Activated T-helper 2 cell treated with anti-CD3 and anti-CD28 coated beads, Interferon-gamma antibody, Interleukin-2, Interleukin-4, amounts not matched to agents 10 μg/mL and 5 μg/mL and 100 μg/mL, durations not matched to agents 14 hours and 24 hours and 36 hours (primary cell): ENCODE results near the gene RNF113B. TPM values are rescaled to one million over a fixed set of nuclear protein-coding genes. Genes with fewer than 3 reads are reported as not detected.

Source experiments
- DNase-seq: peaks from one replicate; pipeline ENCODE4 v3.0.0; 2021; ENCODE audit warnings: low spot score
- H3K27ac Mint-ChIP-seq: one replicate; pipeline ENCODE4 v1.8.0; 2021; ENCODE audit warnings: mixed read lengths
- H3K27me3 Mint-ChIP-seq: one replicate; pipeline ENCODE4 v1.8.0; 2021; ENCODE audit warnings: low read depth, mixed read lengths
- H3K36me3 Mint-ChIP-seq: one replicate; pipeline ENCODE4 v1.8.0; 2021; ENCODE audit warnings: low read depth, mixed read lengths
- H3K4me1 Mint-ChIP-seq: one replicate; pipeline ENCODE4 v1.8.0; 2021; ENCODE audit warnings: low read depth, mixed read lengths
- H3K4me3 Mint-ChIP-seq: one replicate; pipeline ENCODE4 v1.8.0; 2021; ENCODE audit warnings: low read depth, mild to moderate bottlenecking, moderate library complexity, mixed read lengths
- H3K9me3 Mint-ChIP-seq: one replicate; pipeline ENCODE4 v1.8.0; 2021; ENCODE audit warnings: mixed read lengths
- intact Hi-C: fragments of 100-400 bp; cut with micrococcal nuclease; formaldehyde crosslinking; loops from one replicate; pipeline ENCODE4 v1.15.1; 2023
- total RNA-seq: library from RNA; stranded (reverse); gene quantifications from 2 replicates; pipeline ENCODE4 v1.2.3, GENCODE V29; 2022

Gene RNF113B
- total RNA-seq, 1 donor from 2014 or later: not detected

- no peak overlapping the region for H3K27ac Mint-ChIP-seq
- H3K4me3 Mint-ChIP-seq: no peak overlapping the region
- no peaks in the 10 kb centered on the region for H3K9me3 Mint-ChIP-seq
- intact Hi-C loops: no loop called here
- no peaks in the 10 kb centered on the region for H3K27me3 Mint-ChIP-seq
- no peaks in the 10 kb centered on the region for H3K4me1 Mint-ChIP-seq
- no peaks in the 10 kb centered on the region for H3K36me3 Mint-ChIP-seq
- no peak for DNase-seq
These were observed 19.5 kb downstream of the RNF113B start for GRCh38 chr13:98157609-98158008.

- Mint-ChIP-seq H3K27ac (no peak overlapping the region), H3K27me3 (no peaks in the 10 kb centered on the region), H3K36me3 (no peaks in the 10 kb centered on the region), H3K9me3 (no peaks in the 10 kb centered on the region), H3K4me3 (no peak overlapping the region), H3K4me1 (no peaks in the 10 kb centered on the region)
- no peak for DNase-seq
- intact Hi-C loops: no loop called here
These were observed 19.9 kb downstream of the RNF113B start for GRCh38 chr13:98157188-98157587.

GRCh38 chr13:98156259-98156658, 20.8 kb downstream of the RNF113B start:
- DNase-seq: no peak
- Mint-ChIP-seq H3K36me3 (no peaks in the 10 kb centered on the region), H3K27me3 (no peaks in the 10 kb centered on the region), H3K9me3 (no peaks in the 10 kb centered on the region), H3K27ac (no peak overlapping the region), H3K4me1 (no peaks in the 10 kb centered on the region), H3K4me3 (no peak overlapping the region)
- intact Hi-C loops: no loop called here

- Mint-ChIP-seq H3K27me3 (no peaks in the 10 kb centered on the region), H3K9me3 (no peaks in the 10 kb centered on the region), H3K4me3 (no peak overlapping the region), H3K36me3 (no peaks in the 10 kb centered on the region), H3K27ac (no peak overlapping the region), H3K4me1 (no peaks in the 10 kb centered on the region)
- DNase-seq: no peak
- intact Hi-C loops: no loop called here
These were observed 21.5 kb downstream of the RNF113B start for GRCh38 chr13:98155475-98156109.

- Mint-ChIP-seq H3K9me3 (no peaks in the 10 kb centered on the region), H3K36me3 (no peaks in the 10 kb centered on the region), H3K4me3 (no peak overlapping the region), H3K27me3 (peaks cover 21% of the 10 kb centered on the region), H3K4me1 (no peaks in the 10 kb centered on the region), H3K27ac (no peak overlapping the region)
- no peak for DNase-seq
- intact Hi-C loops: no loop called here
These were observed 26.1 kb downstream of the RNF113B start for GRCh38 chr13:98150832-98151479.

- H3K4me1 Mint-ChIP-seq: peaks cover 4% of the 10 kb centered on the region
- no peak for DNase-seq
- H3K27me3 Mint-ChIP-seq: peaks cover 43% of the 10 kb centered on the region
- H3K4me3 Mint-ChIP-seq: no peak overlapping the region
- no peak overlapping the region for H3K27ac Mint-ChIP-seq
- intact Hi-C loops: loop anchor here (10.0 kb wide), 1 partner anchor 713 kb away; the partner anchor contains the start of gene RAP2A
- no peaks in the 10 kb centered on the region for H3K9me3 Mint-ChIP-seq
- no peaks in the 10 kb centered on the region for H3K36me3 Mint-ChIP-seq
These were observed 29.5 kb downstream of the RNF113B start for GRCh38 chr13:98147521-98147920.

GRCh38 chr13:98144801-98145350, 32.2 kb downstream of the RNF113B start:
- intact Hi-C loops: loop anchor here (10.0 kb wide), 1 partner anchor 710 kb away; the partner anchor contains the start of gene RAP2A
- DNase-seq: no peak

GRCh38 chr13:98144027-98144741, 32.9 kb downstream of the RNF113B start:
- Mint-ChIP-seq H3K9me3 (no peaks in the 10 kb centered on the region), H3K27me3 (peaks cover 65% of the 10 kb centered on the region), H3K4me3 (peak overlapping the region; percentile 70), H3K36me3 (no peaks in the 10 kb centered on the region), H3K4me1 (peaks cover 4% of the 10 kb centered on the region), H3K27ac (no peak overlapping the region)
- no peak for DNase-seq
- intact Hi-C loops: loop anchor here (10.0 kb wide), 1 partner anchor 709 kb away; the partner anchor contains the start of gene RAP2A

More at GRCh38 chr13:98144801-98145350, 32.2 kb downstream of the RNF113B start:
- H3K27ac Mint-ChIP-seq: no peak overlapping the region
- no peaks in the 10 kb centered on the region for H3K36me3 Mint-ChIP-seq
- H3K4me1 Mint-ChIP-seq: peaks cover 4% of the 10 kb centered on the region
- no peak overlapping the region for H3K4me3 Mint-ChIP-seq
- H3K9me3 Mint-ChIP-seq: no peaks in the 10 kb centered on the region
- H3K27me3 Mint-ChIP-seq: peaks cover 62% of the 10 kb centered on the region

- H3K27me3 Mint-ChIP-seq: peaks cover 62% of the 10 kb centered on the region
- peak overlapping the region; percentile 70 for H3K4me3 Mint-ChIP-seq
- no peaks in the 10 kb centered on the region for H3K36me3 Mint-ChIP-seq
- no peak for DNase-seq
- H3K9me3 Mint-ChIP-seq: no peaks in the 10 kb centered on the region
- intact Hi-C loops: loop anchor here (10.0 kb wide), 1 partner anchor 709 kb away; the partner anchor contains the start of gene RAP2A
- H3K4me1 Mint-ChIP-seq: peaks cover 4% of the 10 kb centered on the region
- no peak overlapping the region for H3K27ac Mint-ChIP-seq
These were observed 33.5 kb downstream of the RNF113B start for GRCh38 chr13:98143601-98144026.

- Mint-ChIP-seq H3K4me3 (no peak overlapping the region), H3K27me3 (peaks cover 64% of the 10 kb centered on the region), H3K27ac (no peak overlapping the region), H3K9me3 (no peaks in the 10 kb centered on the region), H3K36me3 (no peaks in the 10 kb centered on the region), H3K4me1 (peaks cover 4% of the 10 kb centered on the region)
- intact Hi-C loops: loop anchor here (10.0 kb wide), 1 partner anchor 708 kb away; the partner anchor contains the start of gene RAP2A
- DNase-seq: no peak
These were observed 33.9 kb downstream of the RNF113B start for GRCh38 chr13:98143157-98143553.

GRCh38 chr13:98142380-98143156, 34.5 kb downstream of the RNF113B start, which contains the start of gene FARP1:
FARP1 (plus strand) TSS chr13:98143094; CDS start chr13:98213243, 70,149 bp downstream.
- peak; percentile 36 for DNase-seq
- H3K27ac Mint-ChIP-seq: no peak within 1 kb of the TSS
- H3K27me3 Mint-ChIP-seq: peaks cover 61% of the 10 kb centered on the region
- H3K36me3 Mint-ChIP-seq: no peaks in the 10 kb centered on the region
- peaks cover 4% of the 10 kb centered on the region for H3K4me1 Mint-ChIP-seq
- intact Hi-C loops: loop anchor here (10.0 kb wide), 1 partner anchor 708 kb away; the partner anchor contains the start of gene RAP2A
- H3K4me3 Mint-ChIP-seq: peak within 1 kb of the TSS; percentile 70
- no peaks in the 10 kb centered on the region for H3K9me3 Mint-ChIP-seq
